ENCODE data around the gene LRRC8E.
A peak's percentile ranks its signal among the peaks of the same experiment; 100 is the strongest.

The LRRC8E gene

DNA sequence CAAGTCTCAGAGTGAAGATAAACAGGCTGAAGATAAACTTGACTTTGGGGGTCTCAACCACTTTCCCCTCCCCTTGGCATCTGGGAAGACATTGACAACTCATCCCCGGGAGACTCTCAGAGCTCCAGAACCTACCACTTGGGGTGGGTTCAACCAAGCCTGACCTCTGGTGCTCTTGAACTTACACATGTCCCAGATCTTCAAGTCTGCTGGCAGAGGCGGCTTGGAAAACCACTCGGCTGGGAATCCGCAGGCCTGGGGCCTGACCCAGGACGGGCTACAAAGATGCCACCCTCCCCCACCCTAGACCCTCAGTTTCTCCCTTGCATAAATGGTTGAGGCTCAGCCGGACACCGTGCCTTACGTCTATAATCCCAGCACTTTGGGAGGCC, 512 bp downstream of the LRRC8E start:
- no peak for DNase-seq

GRCh38 chr19:7893362-7894101, 5.2 kb downstream of the LRRC8E start:
- DNase-seq = peak; percentile 52 to 64 (median 56)

- no peak for DNase-seq
Measured at GRCh38 chr19:7894612-7895309, 6.5 kb downstream of the LRRC8E start.

DNA sequence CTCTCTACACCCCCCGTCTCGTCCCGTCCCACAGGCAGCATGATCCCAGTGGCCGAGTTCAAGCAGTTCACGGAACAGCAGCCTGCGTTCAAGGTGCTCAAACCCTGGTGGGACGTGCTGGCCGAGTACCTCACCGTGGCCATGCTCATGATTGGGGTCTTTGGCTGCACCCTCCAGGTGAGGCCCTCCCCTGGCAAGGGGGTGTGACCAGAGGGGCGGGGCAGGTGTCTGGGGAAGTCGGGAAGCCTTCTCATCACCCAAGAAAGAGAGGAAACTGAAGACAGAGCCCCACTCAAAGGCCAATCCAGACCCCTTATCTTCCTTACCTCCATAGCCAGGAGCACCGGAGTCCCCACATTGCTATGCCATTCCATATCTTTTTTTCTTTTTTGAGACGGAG, 7.3 kb downstream of the LRRC8E start:
- DNase-seq = no peak

DNA sequence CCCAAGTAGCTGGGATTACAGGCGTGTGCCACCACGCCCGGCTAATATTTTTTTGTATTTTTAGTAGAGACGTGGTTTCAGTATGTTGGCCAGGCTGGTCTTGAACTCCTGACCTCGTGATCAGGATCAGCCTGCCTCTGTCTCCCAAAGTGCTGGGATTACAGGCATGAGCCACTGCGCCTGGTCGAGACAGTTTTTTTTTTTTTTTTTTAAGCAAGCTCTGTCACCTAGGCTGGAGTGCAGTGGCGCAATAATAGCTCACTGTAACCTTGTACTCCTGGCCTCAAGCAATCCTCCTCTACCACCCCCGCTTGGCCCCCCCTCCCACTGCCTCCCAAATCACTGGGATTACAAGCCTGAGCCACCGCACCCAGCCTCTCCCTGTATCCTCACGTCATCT, 9.0 kb downstream of the LRRC8E start:
- DNase-seq = no peak

GRCh38 chr19:7898967-7899366, 10.7 kb downstream of the LRRC8E start:
- DNase-seq = no peak

DNA sequence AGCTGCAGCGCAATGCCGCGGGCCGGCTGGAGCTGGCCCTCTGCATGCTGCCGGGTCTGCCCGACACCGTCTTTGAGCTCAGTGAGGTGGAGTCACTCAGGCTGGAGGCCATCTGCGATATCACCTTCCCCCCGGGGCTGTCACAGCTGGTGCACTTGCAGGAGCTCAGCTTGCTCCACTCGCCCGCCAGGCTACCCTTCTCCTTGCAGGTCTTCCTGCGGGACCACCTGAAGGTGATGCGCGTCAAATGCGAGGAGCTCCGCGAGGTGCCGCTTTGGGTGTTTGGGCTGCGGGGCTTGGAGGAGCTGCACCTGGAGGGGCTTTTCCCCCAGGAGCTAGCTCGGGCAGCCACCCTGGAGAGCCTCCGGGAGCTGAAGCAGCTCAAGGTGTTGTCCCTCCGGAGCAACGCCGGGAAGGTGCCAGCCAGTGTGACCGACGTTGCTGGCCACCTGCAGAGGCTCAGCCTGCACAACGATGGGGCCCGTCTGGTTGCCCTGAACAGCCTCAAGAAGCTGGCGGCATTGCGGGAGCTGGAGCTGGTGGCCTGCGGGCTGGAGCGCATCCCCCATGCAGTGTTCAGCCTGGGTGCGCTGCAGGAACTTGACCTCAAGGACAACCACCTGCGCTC, 11.6 kb downstream of the LRRC8E start:
- no peak for DNase-seq

GRCh38 chr19:7900401-7900870, 12.1 kb downstream of the LRRC8E start:
- DNase-seq = no peak

GRCh38 chr19:7900931-7901330, 12.6 kb downstream of the LRRC8E start:
- DNase-seq = no peak

DNA sequence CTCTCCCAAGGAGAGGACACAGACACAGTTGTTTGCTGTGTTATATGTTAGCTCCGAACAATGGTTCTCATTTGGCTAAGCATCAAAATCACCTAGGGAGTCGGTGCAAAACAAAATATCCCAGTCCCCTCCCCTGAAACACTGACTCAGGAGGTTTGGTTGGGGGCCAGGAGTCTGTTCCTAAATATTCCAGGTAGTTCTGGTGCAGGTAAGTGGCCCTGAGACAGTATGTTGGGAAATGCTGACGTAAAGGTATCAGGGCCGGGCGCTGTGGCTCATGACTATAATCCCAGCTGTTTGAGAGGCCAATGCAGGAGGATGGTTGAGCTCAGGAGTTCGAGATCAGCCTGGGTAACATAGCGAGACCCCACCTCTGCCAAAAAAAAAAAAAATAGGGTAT, 13.0 kb downstream of the LRRC8E start:
- no peak for DNase-seq

- DNase-seq = no peak
Measured at GRCh38 chr19:7902796-7903243, 14.5 kb downstream of the LRRC8E start.

DNA sequence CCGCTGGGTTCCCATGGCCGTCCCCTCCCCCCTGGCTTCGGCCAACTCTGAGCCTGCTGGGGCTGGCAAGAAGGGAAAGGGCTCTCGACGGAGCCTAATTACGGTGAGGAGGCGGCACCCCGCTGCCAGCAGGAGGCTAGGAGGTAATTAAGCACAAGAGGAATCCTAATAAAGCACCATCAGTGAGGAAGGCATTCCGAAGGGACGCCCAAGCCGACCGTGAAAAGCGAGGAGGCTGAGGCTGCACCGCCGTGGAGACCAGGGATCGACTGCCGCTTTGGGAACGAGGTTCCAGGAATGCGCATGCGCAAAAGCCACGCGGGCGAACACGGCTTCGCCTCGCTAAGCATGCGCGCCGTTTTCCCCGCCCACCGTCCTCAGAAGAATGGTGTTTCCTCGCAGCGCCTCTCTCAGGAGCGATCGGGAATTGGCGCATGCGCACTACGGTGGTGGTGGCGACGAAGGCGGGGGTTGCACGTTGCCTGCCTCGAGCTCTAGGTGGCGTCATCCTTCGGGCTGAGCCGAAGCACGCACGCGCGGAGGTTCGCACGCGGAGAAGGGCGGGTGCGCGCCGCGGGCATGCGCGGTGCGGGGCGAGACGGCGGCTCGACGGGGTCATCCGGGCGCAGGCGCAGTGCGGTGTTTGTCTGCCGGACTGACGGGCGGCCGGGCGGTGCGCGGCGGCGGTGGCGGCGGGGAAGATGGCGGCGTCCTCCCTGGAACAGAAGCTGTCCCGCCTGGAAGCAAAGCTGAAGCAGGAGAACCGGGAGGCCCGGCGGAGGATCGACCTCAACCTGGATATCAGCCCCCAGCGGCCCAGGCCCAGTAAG, 15.1 kb downstream of the LRRC8E start, which contains the start of gene MAP2K7:
Gene MAP2K7 (plus strand): TSS at position 634 of the 830 bp plus-strand sequence. CDS start 68 bp downstream, at position 702.
- peak; percentile 100 for DNase-seq

DNA sequence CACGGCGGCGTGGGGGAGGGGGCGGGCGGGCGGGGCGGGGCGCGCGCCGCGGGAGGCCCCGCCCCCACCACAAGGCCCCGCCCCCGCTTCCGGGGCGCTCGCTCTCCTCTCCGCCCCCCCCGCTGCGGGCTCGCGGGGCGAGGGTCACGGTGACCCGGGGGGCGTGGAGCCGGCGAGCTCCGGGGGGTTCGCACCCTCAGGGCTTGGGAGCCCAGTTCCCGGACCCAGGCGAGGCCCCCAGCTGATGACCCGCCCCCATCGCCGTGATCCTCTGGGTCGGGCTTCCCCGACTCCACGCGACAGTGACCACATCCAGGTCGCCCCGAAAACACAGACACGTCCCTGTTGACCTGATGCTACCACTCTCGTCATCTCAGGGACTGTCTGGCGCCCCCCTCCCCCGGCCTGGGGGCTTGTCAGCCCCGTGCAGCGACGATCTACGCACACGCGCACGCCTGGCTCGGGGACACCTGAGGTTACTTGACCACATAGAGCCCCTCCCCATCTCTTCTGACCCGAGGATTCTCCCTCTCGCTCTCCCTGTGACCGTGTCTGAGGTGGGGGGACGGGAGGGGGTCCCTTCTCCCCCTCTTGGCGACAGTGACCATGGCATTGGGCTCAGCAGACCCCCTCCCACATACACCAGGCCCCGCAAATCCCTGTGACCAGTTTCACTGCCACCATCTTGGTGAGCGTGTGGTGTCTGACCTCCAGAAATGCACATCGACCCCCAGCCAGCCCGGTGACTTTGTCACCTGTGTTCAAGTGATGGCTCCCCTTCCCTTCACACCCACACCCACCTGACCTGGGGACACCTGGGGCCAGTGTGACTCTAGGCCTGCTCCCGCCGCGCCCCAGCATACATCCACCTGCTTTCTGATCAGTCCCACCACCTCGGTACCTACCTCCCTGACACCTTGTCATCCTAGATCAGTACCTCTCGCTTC, 16.0 kb downstream of the LRRC8E start:
- DNase-seq = peak; percentile 51 to 89 (median 71)

- DNase-seq = no peak
Measured at GRCh38 chr19:7905268-7905667, 17.0 kb downstream of the LRRC8E start.

GRCh38 chr19:7905859-7906258, 17.5 kb downstream of the LRRC8E start:
- no peak for DNase-seq

DNA sequence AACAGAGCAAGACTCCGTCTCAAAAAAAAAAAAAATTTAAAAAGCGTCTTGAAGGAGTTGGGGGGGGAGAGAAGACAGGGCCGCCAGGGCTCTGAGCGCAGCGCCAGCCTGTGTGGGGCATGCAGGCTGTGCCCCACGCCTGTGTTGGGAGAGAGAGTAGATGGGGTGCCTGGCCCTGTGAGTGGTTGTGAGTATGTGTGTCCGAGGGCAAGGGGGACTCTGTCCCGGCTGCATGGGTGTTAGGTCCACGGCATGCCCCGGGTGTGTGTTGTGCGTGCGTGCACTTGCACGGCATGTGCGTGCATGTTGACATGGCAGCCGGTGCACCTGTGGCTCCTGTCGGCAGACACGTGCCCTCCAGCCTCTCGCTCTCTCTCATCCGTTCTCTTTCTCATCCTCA, 18.8 kb downstream of the LRRC8E start:
- no peak for DNase-seq

GRCh38 chr19:7907544-7907943, 19.2 kb downstream of the LRRC8E start:
- DNase-seq = no peak

GRCh38 chr19:7908078-7908699, 19.9 kb downstream of the LRRC8E start:
- DNase-seq = no peak

DNA sequence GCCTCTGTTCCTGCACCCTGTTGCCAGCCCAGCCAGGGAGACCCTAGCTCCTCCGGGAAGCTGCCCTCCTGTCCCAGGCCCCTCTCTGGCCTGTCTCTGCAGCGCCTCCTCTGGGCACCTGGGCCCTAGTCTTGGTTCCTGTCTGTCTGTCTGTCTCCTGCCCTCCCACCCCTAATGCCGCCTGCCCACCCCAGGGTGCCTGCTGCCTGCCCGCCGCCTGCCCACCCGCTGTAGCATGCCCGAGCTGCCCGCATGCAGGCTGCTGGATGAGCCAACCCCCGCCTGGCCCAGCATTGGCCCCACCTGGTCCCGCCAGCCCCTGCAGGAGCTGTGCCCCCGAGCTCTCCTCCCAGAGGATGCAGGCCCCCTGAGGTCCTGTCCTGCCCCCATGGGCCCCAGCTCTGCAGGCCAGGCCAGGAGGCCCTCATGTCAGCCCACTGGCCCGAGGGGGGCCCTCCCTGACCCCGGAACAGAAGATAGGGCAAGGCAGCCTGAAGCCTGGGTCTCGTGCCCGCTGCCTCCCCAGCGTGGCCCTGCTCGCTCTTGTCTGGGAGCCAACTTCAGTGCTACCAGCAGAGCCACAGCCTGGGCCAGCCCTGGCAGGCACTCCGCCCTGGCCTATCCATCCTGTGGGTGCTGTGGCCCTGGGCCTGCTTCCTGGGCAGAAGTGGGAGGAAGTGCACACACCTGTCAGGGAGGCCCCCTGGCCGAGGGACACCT, 20.6 kb downstream of the LRRC8E start:
- no peak for DNase-seq

DNA sequence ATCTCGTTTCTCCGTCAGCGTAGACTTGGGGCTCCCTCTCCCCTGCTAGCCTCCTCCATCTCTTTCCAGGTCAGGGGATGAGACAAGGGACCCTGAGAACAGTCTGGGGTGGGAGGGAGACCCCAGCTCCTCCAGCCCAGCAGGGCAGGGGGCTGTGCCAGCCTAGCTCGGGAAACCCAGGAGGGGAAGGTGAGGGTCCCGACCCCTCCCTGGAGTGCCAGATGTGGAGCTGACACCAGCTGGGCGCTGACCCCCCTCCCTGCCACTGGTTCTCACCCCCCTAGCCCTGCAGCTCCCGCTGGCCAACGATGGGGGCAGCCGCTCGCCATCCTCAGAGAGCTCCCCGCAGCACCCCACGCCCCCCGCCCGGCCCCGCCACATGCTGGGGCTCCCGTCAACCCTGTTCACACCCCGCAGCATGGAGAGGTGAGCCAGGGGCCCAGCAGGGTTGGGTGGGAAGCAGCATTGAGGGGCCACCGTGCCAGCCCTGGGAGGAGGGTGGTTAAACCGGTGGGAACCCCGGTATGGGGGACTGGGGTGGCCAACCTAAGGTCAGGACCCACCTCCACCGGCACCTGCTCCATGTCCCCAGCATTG, 21.3 kb downstream of the LRRC8E start:
- no peak for DNase-seq
